ENCODE measurements around the gene CCNDBP1.
"Not testable (repeated sequence)": the region's sequence is repeated elsewhere in the genome, so short reads cannot be mapped to it uniquely, and the experiment has no call there.

The CCNDBP1 gene

DNA sequence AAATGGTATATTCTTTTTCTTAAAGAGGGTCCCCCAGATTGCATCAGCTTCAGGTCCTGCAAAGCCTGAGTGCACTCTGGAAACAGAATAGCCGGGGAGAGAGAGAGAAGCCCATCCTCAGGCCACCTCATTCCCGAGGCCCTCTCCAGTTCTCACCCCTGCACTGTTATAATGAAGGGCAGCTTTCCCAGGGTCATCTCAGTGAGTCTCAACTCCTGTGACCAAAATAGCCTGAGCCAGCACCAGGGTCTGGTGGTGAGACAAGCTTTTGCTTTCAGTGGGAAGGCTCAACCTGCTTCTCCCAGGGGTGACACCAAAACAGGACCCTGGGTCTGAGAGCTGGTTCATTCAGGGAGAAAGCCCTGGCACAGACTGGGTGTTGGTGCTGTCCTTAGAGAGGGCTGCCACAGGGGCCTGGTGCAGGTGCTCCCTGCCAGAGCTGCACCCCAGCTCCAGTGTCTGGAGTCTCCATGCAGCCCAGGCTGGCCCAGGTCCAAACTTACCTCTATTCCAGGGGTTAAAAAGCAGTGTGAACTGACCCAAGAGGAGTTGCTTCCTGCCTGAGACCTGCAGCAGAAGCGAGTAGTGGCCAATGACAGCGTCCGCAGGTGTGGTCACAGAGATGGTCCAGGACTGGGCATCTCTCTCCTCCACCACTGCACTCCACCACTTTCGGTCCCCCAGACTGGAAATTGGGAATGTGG lies 29.5 kb downstream of the CCNDBP1 start:
- no peak for DNase-seq (ENCODE audit: low read depth in 2 of 2)

DNA sequence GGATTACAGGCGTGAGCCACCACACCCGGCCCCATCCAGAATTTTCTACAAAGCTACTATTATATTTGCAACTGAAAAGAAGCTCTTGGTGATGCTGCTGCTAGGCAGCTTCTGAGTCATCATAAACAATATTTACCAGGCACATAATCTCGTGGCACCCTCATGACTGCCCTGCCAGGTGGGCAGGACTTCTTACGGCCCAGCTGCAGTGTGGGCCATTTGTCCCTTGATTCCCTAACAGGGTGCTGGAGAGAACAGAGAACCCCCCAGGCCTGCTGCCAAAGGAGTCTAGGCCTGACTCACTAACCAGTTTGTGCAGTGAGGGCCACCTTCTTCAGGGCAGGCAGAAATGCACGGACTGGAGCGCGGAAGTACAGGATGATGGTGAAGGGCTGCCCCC lies 30.8 kb downstream of the CCNDBP1 start:
- no peak for DNase-seq (ENCODE audit: low read depth in 2 of 2)

- no peak for DNase-seq (ENCODE audit: low read depth in 2 of 2)
These were observed 33.9 kb downstream of the CCNDBP1 start for GRCh38 chr15:43218908-43219706.

DNA sequence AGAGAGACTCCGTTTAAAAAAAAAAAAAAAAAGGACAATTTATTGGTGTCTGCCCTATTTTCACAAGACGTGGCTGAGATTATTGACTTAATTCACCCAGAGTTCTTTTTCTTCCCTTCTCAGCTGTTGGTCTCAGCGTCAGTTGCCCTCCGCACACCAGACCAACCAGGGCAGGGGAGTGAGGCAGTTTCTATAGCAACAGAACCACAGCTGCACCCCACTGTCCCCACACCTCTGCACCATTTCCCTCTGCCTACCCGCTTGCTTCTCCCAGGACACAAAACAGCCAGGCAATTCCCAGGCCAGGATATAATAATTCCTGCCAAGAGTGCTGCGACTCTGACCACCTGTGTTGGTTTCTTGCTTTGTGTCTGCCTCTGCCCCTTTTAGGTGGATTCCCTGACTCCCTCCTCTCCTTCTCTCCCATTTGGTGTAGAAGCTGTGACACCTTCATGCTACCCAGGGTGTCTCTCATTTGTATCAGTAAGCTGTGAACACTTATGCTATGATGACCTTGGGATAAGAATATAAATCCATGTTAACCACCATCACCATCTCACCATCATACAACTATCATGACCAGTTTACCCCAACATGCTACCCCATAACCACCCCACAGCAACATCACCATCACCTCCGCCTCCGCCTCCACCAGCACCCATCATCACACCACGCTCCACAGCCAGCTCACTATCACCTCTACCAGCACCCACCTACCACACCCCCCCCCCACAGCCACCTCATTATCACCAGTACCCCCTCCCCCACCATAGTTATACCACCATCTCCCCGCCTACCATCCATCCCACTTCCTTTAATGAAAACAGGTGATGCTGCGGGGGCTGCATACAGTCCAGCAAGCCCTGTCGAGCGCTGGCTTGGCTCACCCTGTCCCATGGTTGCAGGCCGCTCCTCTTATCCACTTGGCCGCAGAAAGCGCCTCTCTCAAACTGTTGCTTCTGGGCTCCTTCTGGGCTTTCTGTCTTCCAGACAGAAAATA lies 35.0 kb downstream of the CCNDBP1 start:
- DNase-seq (ENCODE audit: low read depth in 2 of 2): no peak

DNA sequence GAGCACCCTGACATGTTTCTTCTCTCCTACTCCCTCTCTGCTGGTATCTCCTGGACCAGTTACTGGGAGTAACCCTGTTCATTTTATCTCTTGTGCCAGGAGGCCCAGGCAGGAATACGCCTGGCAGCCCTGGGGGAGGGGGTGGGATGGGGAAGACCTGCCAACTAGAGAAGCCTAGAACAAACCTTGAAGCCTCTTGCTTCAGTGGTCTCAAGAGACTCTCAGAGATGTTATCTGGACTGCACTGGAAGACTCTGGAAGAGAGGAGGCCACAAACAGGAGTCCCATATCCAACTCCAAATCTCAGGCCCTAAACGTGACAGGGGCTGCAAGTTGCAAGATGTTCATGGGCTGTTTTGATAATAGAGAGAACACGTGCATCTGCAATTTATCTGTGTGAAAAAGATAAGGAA lies 35.8 kb downstream of the CCNDBP1 start, which contains the start of gene EPB42:
TSS of gene EPB42 (minus strand) at position 28 of the 413 bp plus-strand sequence. CDS start 193 bp downstream, outside the sequence.
- DNase-seq (ENCODE audit: low read depth in 2 of 2): no peak

DNA sequence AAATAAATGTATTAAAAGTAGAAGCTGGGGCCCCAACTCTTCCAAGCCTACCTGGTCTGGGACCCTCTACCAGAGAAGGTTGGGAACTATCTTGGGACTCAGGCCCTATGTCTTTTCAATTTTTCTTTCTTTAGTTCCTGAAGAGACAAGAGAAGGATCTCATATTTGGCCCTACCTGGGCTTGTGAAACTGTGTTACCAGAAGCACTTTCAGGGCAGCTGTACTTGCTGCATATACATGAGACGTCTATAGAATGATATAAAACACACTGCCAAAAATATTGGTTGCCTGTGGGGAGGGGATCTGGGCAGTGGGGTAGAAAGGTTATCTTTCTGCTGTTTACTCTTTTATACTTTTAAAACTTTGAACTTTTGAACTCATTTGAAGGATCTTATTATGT lies 36.2 kb downstream of the CCNDBP1 start:
- no peak for DNase-seq (ENCODE audit: low read depth in 2 of 2)

- DNase-seq (ENCODE audit: low read depth in 2 of 2): peak in 1 of 2 donors; percentile 17
These were observed 40.2 kb downstream of the CCNDBP1 start for GRCh38 chr15:43225201-43225949.

DNA sequence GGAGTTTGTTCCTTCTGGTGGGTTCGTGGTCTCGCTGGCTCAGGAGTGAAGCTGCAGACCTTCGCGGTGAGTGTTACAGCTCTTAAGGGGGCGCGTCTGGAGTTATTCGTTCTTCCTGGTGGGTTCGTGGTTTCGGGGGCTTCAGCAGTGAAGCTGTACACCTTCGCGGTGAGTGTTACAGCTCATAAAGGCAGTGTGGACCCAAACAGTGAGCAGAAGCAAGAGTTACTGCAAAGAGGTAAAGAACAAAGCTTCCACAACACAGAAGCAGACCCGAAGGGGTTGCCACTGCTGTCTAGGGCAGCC lies 40.7 kb downstream of the CCNDBP1 start:
- not testable (repeated sequence) for DNase-seq (ENCODE audit: low read depth in 2 of 2)

GRCh38 chr15:43226436-43227305 lies 41.5 kb downstream of the CCNDBP1 start:
- DNase-seq (ENCODE audit: low read depth in 2 of 2): no peak

DNA sequence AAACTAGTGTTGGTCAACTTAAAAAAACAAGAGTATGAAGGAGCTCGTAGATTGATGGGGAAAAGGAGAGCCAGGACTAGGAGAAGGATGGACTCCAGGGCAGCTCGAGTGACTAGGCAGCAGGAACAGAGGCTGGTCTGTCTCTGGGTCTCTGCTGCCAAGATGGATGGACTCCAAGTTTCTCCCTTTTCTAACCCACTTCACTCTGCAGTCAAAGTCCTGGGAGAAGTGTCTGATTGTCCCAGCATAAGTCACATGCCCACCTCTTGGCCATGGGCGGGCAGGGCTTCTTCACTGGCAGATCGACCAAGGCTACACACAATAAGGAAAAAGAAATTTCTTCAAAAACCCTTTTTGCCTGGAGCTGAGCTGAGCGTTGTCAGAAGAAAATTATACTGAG lies 44.8 kb downstream of the CCNDBP1 start:
- no peak for DNase-seq (ENCODE audit: low read depth in 2 of 2)

- no peak for DNase-seq (ENCODE audit: low read depth in 2 of 2)
These were observed 45.5 kb downstream of the CCNDBP1 start for GRCh38 chr15:43230640-43231115.

GRCh38 chr15:43232289-43232874 lies 47.2 kb downstream of the CCNDBP1 start:
- DNase-seq (ENCODE audit: low read depth in 2 of 2): no peak

DNA sequence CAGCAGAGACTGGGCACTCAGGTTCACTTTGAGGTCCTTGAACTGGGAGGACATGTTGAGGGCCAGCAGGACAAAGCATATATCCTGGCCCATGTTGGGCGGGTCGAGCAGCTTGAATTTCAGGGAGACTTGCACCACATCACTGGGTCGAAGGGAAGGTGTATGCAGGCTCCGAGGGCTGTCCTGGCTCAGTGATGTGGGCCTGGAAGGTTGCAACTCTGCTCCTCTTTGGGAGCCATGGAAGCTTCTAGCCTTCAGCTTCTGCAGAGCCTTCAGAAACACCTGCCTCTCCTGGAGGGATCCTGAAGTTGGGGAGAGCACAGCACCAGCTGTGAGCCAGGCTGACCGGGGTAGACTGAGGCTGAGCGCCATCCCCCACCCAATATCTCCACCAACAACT lies 50.3 kb downstream of the CCNDBP1 start:
- no peak for DNase-seq (ENCODE audit: low read depth in 2 of 2)

- no peak for DNase-seq (ENCODE audit: low read depth in 2 of 2)
These were observed 52.8 kb downstream of the CCNDBP1 start for GRCh38 chr15:43237842-43238470.

DNA sequence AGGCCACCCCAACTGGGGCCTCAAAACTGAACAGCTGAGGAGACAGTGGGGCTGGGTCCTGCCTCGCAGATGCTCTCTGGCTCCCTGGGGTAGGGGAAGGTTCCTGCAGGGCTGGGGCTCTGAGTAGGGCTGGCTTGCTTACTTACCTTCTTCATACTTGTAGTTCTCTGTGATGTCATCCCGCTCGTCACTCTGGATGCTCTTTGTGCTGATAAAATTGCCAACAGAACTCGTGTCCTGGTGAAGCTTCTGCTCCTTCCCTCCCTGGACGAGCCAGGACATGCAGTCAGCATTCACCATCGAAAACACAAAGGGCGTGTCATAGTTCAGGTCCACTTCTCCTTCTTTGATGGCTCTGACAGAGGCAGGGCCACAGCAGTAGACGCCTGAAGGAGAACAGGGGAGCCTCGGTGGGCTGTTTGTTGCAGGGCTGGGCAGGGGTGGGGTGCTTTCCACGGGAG lies 53.5 kb downstream of the CCNDBP1 start:
- no peak for DNase-seq (ENCODE audit: low read depth in 2 of 2)

- no peak for DNase-seq (ENCODE audit: low read depth in 2 of 2)
These were observed 54.7 kb downstream of the CCNDBP1 start for GRCh38 chr15:43239732-43240491.

- DNase-seq (ENCODE audit: low read depth in 2 of 2): no peak
These were observed 55.9 kb downstream of the CCNDBP1 start for GRCh38 chr15:43241100-43241499.

GRCh38 chr15:43242616-43243015 lies 57.4 kb downstream of the CCNDBP1 start:
- DNase-seq (ENCODE audit: low read depth in 2 of 2): no peak
